Glomerular visceral epithelial cell (primary cell): ENCODE data around the gene FAM187B.

ENCODE experiments used
- DNase-seq: peaks from one replicate; pipeline ENCODE4 v3.0.0-alpha.2; 2016; ENCODE audit errors: extremely low spot score

Gene FAM187B

GRCh38 chr19:35178701-35179100, 49.8 kb downstream of the FAM187B start:
- no peak for DNase-seq

- DNase-seq: no peak
Measured at GRCh38 chr19:35177377-35178274, 50.9 kb downstream of the FAM187B start.

DNA sequence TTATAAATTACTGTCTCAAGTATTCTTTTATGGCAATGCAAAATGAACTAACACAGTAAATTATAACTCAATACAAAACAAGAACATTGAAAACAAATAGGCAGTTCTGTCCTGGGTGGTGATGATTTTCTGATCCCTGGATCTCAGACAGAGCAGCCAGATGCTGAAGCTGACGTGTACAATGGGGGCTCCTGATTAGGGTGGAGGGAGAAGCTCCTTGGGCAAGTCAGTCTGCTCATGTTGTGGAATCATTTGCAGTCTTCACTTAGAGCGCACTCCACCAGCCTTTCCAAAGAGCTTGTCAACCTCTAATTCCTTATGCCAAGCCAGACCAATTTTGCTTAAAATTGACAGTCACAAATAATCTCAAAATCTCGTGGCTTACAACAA, 52.4 kb downstream of the FAM187B start:
- DNase-seq: no peak
